Lung (tissue), 12 donors: ENCODE results near the gene SCN10A. TPM values are rescaled to one million over a fixed set of nuclear protein-coding genes. Genes with fewer than 3 reads are reported as not detected.

ENCODE experiments used
- ATAC-seq: fragments of 200-7000 bp; cut with Tn5 transposase; one replicate; pipeline ENCODE4 v1.9.1; 2020; ENCODE audit warnings: moderate number of reproducible peaks; ENCODE audit not compliant: insufficient read depth, low FRiP score
- DNase-seq, 3 donors: peaks; one replicate each; pipeline ENCODE4 v3.0.0-alpha.2; 2013 to 2017
- H3K27ac ChIP-seq, 2 donors: one replicate each; pipeline ENCODE4 v1.5.1; 2013; ENCODE audit warnings: mild to moderate bottlenecking in 2 of 2, moderate library complexity in 2 of 2, control low read depth in 1 of 2, inconsistent platforms in 1 of 2, low read depth in 1 of 2, low read length in 1 of 2
- H3K27me3 ChIP-seq, 3 donors: one replicate each; pipeline ENCODE4 v1.5.1; 2013; ENCODE audit warnings: low read length in 2 of 3; ENCODE audit not compliant: control insufficient read depth in 3 of 3, insufficient read depth in 3 of 3
- H3K36me3 ChIP-seq, 4 donors: one replicate each; pipeline ENCODE4 v1.5.1; 2013; ENCODE audit warnings: low read length in 4 of 4, mild to moderate bottlenecking in 1 of 4, moderate library complexity in 1 of 4; ENCODE audit not compliant: control insufficient read depth in 4 of 4, insufficient read depth in 4 of 4
- H3K4me1 ChIP-seq, 5 donors: one replicate each; pipeline ENCODE4 v1.5.1; 2013; ENCODE audit warnings: low read length in 5 of 5, mild to moderate bottlenecking in 2 of 5, moderate library complexity in 1 of 5; ENCODE audit not compliant: control insufficient read depth in 5 of 5, insufficient read depth in 5 of 5
- H3K4me3 ChIP-seq: one replicate; pipeline ENCODE4 v1.5.1; 2013; ENCODE audit warnings: mild to moderate bottlenecking, control low read depth, moderate library complexity
- H3K9ac ChIP-seq, 2 donors: one replicate each; pipeline ENCODE4 v1.5.1; 2013; ENCODE audit warnings: low read length in 2 of 2, control low read depth in 1 of 2; ENCODE audit not compliant: insufficient read depth in 1 of 2
- H3K9me3 ChIP-seq, 4 donors: one replicate each; pipeline ENCODE4 v1.5.1; 2013; ENCODE audit warnings: low read length in 3 of 4, mild to moderate bottlenecking in 1 of 4, moderate library complexity in 1 of 4; ENCODE audit not compliant: control insufficient read depth in 4 of 4, insufficient read depth in 3 of 4
- WGBS, 2 donors: extraction: QIAGEN DNeasy Blood & Tissue Kit; methylation state at CpG; one replicate each; pipeline ENCODE4 v1.1.7; 2013; 5-methylcytosine and 5-hydroxymethylcytosine counted together
- polyA plus RNA-seq, 2 donors: library from polyadenylated mRNA; stranded (reverse); fragments of 200-250 nt; gene quantifications; one replicate each; pipeline ENCODE4 v1.2.1, GENCODE V29; 2013
- total RNA-seq, 2 donors: library from RNA; depleted of rRNA in 1 of 2; stranded (reverse); fragments of >200 nt in 1 of 2; gene quantifications; one replicate each; pipeline ENCODE4 v1.2.1, GENCODE V29; 2014 to 2021
- TF ChIP-seq, protein P1 (sequence below): IDR thresholded peaks from 2 replicates; pipeline ENCODE4 v1.5.1; 2012; ENCODE audit warnings: mild to moderate bottlenecking; ENCODE audit errors: control extremely low read depth, extremely low read depth
- donor health status: control.
- donor health status: control.
- donor health status: Bipolar disorder and iron deficiency.
- donor health status: healthy.
- donor health status: DM: yes; HTN: yes; CAD: no.

SCN10A gene
- total and polyA plus RNA-seq, 4 donors: not detected

DNA sequence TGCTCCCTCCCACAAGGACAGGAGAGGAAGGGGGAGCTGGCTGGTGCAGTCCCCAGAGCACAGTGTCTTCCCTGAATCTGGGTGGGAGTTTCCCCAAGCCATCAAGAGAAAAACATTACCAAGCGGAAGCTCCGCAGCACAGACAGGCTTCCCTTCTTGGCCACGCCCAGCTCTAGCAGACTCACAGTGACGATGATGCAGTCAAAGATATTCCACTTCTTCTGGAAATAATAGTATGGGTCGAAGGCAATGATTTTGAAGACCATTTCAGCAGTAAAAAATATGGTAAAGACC is 76.7 kb downstream of the SCN10A start:
- DNase-seq: peak in 1 of 3 donors; percentile 2
- no peaks in the 10 kb centered on the region for H3K36me3 ChIP-seq
- 65 to 80% methylated on average over 5 of the region's 5 CpGs for WGBS, 2 donors
- H3K27ac ChIP-seq: no peak overlapping the region
- TF ChIP-seq, protein P1, sequence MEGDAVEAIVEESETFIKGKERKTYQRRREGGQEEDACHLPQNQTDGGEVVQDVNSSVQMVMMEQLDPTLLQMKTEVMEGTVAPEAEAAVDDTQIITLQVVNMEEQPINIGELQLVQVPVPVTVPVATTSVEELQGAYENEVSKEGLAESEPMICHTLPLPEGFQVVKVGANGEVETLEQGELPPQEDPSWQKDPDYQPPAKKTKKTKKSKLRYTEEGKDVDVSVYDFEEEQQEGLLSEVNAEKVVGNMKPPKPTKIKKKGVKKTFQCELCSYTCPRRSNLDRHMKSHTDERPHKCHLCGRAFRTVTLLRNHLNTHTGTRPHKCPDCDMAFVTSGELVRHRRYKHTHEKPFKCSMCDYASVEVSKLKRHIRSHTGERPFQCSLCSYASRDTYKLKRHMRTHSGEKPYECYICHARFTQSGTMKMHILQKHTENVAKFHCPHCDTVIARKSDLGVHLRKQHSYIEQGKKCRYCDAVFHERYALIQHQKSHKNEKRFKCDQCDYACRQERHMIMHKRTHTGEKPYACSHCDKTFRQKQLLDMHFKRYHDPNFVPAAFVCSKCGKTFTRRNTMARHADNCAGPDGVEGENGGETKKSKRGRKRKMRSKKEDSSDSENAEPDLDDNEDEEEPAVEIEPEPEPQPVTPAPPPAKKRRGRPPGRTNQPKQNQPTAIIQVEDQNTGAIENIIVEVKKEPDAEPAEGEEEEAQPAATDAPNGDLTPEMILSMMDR: no peak
- H3K27me3 ChIP-seq: no peaks in the 10 kb centered on the region
- peaks cover 0 to 4% (median 0%) of the 10 kb centered on the region in 4 donors for H3K9me3 ChIP-seq
- no peak for ATAC-seq
- no peak overlapping the region for H3K9ac ChIP-seq
- H3K4me1 ChIP-seq: peaks cover 0 to 2% (median 0%) of the 10 kb centered on the region in 5 donors
- H3K4me3 ChIP-seq: no peak overlapping the region

DNA sequence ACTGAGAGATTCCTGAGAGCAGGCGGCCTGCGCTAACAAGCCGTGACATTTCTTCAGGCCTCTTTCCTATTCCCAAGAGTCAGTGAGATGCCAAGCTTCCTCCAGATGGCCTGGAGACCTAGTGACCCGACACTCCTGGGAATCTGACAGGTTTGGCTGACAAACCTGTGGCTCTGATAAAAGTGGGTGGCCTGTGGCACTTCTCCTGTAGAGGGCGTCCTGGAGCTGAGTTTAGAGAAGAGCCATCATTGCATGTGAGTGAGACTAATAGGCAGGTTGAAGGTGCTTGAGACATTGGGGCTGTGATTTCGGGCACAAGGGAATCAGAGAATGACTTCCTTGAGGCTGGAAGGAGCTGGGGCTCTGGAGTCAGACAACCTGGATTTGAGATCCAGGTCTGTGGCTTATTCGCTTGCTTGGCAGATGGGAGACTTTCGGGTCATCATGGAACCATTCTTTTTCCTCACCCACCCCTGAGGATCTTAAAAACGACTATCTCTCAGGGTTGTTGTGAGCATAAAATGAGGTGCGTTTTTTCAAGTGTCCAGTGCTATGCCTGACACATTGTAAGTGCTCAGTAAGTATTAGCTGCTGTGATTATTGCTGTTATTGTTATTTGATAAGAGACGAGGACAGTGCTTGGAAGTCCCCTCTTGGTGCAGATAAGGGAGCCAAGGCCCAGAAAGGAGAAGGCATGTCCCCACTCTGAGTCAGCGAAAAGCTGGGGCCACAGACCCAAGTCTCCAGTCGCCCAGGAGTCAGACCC is 77.2 kb downstream of the SCN10A start:
- Histone ChIP-seq H3K4me3 (no peak overlapping the region), H3K9ac (no peak overlapping the region), H3K9me3 (peaks cover 0 to 4% (median 0%) of the 10 kb centered on the region in 4 donors), H3K27me3 (no peaks in the 10 kb centered on the region), H3K36me3 (no peaks in the 10 kb centered on the region), H3K27ac (no peak overlapping the region), H3K4me1 (peaks cover 0 to 2% (median 0%) of the 10 kb centered on the region in 5 donors)
- ATAC-seq (no peak), DNase-seq (peak in 2 of 3 donors; percentile 6 to 7)
- WGBS, 2 donors: 53 to 61% methylated on average over 13 of the region's 13 CpGs
- TF ChIP-seq, protein P1: no peak

DNA sequence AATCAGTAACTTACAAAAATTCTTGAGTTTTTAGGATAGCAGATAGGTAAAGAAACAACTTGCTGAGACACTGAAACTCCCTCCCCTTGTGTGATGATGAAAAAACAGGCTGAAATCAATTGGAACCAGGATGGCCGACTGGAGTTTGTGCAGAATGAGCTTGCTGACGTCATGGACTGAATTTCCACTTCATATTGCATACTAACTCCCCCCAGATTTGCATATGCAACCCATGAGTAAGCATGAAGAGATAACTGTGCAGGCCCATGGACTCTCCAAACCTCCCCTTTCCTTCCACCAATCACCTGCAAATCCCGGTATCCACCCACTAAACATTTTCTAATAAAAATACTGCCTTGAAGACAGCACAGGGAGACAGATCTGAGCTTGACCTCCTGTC is 84.5 kb downstream of the SCN10A start:
- H3K36me3 ChIP-seq: no peaks in the 10 kb centered on the region
- TF ChIP-seq, protein P1: no peak
- WGBS, 2 donors: 73 to 89% methylated on average over 3 of the region's 3 CpGs
- H3K4me1 ChIP-seq: no peaks in the 10 kb centered on the region
- no peaks in the 10 kb centered on the region for H3K27me3 ChIP-seq
- H3K4me3 ChIP-seq: no peak overlapping the region
- DNase-seq (no peak), ATAC-seq (no peak)
- H3K9me3 ChIP-seq: peaks cover 0 to 2% (median 0%) of the 10 kb centered on the region in 4 donors
- no peak overlapping the region for H3K27ac ChIP-seq
- no peak overlapping the region for H3K9ac ChIP-seq

DNA sequence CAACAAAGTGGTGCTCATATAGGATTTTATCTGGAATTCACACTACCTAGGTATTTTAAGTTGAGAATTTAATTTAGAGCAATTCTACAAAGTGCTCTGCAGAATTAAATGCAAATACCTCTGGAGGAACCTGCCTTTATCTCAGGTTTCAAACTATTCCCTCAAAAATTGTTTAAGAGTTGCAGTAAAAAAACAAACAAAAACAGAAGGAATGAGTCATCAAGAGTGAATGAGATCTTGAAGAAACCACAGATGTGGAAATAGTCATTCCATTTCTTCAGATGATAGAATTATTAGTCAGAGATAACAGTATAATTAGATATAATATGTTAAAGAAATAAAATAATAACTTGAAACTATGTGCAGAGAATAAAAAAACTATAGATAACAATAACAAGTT is 85.7 kb downstream of the SCN10A start:
- no peaks in the 10 kb centered on the region for H3K36me3 ChIP-seq
- no peak overlapping the region for H3K9ac ChIP-seq
- H3K9me3 ChIP-seq: peaks cover 0 to 2% (median 0%) of the 10 kb centered on the region in 4 donors
- no peaks in the 10 kb centered on the region for H3K4me1 ChIP-seq
- no peak overlapping the region for H3K4me3 ChIP-seq
- TF ChIP-seq, protein P1: no peak
- DNase-seq: no peak
- peaks cover 0 to 1% (median 0%) of the 10 kb centered on the region in 3 donors for H3K27me3 ChIP-seq
- ATAC-seq: no peak
- no peak overlapping the region for H3K27ac ChIP-seq
